ENCODE results near the gene ATXN3. TPM values are rescaled to one million over a fixed set of nuclear protein-coding genes. Genes with fewer than 3 reads are reported as not detected.
A peak's percentile ranks its signal among the peaks of the same experiment; 100 is the strongest.

Gene ATXN3
- total and polyA plus RNA-seq, 2 of the 13 experiments (the other 11 are each of a cell fraction or from before 2014, with no cell fraction given): 14.9 to 17.3 TPM

DNA sequence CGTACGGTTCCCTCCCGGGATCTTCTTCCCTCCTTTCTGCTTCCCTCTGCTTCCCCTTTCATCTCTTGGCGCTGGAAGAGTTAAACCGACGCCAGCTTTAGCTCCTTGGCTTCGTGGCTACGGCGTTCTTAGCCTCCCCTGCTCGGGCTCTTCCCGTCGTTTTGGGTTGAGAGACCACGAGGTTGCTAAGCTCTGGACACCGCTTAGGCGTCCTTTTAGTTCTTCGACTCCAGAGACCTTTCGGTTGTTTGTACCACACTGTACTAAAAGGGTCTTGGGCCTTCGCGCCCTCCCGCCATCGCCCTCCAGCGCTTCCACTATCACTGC, 15.9 kb upstream of the ATXN3 start (continued):
- TF ChIP-seq, protein P1, sequence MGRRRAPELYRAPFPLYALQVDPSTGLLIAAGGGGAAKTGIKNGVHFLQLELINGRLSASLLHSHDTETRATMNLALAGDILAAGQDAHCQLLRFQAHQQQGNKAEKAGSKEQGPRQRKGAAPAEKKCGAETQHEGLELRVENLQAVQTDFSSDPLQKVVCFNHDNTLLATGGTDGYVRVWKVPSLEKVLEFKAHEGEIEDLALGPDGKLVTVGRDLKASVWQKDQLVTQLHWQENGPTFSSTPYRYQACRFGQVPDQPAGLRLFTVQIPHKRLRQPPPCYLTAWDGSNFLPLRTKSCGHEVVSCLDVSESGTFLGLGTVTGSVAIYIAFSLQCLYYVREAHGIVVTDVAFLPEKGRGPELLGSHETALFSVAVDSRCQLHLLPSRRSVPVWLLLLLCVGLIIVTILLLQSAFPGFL (CRISPR knock-in tag; IDR thresholded peaks at IDR 0.05): no peak
- TF ChIP-seq, protein P2, sequence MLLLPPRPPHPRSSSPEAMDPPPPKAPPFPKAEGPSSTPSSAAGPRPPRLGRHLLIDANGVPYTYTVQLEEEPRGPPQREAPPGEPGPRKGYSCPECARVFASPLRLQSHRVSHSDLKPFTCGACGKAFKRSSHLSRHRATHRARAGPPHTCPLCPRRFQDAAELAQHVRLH (CRISPR knock-in tag; IDR thresholded peaks at IDR 0.05; ENCODE audit: borderline replicate concordance, low read depth): no peak
- TF ChIP-seq, protein P3, sequence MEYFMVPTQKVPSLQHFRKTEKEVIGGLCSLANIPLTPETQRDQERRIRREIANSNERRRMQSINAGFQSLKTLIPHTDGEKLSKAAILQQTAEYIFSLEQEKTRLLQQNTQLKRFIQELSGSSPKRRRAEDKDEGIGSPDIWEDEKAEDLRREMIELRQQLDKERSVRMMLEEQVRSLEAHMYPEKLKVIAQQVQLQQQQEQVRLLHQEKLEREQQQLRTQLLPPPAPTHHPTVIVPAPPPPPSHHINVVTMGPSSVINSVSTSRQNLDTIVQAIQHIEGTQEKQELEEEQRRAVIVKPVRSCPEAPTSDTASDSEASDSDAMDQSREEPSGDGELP (IDR thresholded peaks at IDR 0.05; ENCODE audit: borderline replicate concordance, low read depth): no peak
- no peak for TF ChIP-seq ZNF549 (CRISPR knock-in tag; IDR thresholded peaks at IDR 0.05)
- 0 out of 2 replicates have a peak, but pooled peaks have one; percentile 9 for TF ChIP-seq MXD4 (CRISPR knock-in tag; IDR thresholded peaks at IDR 0.05)
- TF ChIP-seq KDM2A (CRISPR knock-in tag; IDR thresholded peaks at IDR 0.05; ENCODE audit: borderline replicate concordance, low read depth): 0 out of 2 replicates have a peak, but pooled peaks have one; percentile 7
- peak; percentile 8; the same call in 1 of the 2 replicates for TF ChIP-seq ZNF772 (CRISPR knock-in tag; IDR thresholded peaks at IDR 0.05)
- TF ChIP-seq, protein P4, sequence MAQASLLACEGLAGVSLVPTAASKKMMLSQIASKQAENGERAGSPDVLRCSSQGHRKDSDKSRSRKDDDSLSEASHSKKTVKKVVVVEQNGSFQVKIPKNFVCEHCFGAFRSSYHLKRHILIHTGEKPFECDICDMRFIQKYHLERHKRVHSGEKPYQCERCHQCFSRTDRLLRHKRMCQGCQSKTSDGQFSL (CRISPR knock-in tag; IDR thresholded peaks at IDR 0.05): 0 out of 2 replicates have a peak, but pooled peaks have one; percentile 4
- TF ChIP-seq ZNF709 (CRISPR knock-in tag; IDR thresholded peaks at IDR 0.05): 0 out of 2 replicates have a peak, but pooled peaks have one; percentile 7
- TF ChIP-seq JUND (CRISPR knock-in tag; IDR thresholded peaks at IDR 0.05): 0 out of 2 replicates have a peak, but pooled peaks have one; percentile 2
- TF ChIP-seq, protein P5, sequence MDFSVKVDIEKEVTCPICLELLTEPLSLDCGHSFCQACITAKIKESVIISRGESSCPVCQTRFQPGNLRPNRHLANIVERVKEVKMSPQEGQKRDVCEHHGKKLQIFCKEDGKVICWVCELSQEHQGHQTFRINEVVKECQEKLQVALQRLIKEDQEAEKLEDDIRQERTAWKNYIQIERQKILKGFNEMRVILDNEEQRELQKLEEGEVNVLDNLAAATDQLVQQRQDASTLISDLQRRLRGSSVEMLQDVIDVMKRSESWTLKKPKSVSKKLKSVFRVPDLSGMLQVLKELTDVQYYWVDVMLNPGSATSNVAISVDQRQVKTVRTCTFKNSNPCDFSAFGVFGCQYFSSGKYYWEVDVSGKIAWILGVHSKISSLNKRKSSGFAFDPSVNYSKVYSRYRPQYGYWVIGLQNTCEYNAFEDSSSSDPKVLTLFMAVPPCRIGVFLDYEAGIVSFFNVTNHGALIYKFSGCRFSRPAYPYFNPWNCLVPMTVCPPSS (IDR thresholded peaks at IDR 0.05): no peak
- TF ChIP-seq, protein P6, sequence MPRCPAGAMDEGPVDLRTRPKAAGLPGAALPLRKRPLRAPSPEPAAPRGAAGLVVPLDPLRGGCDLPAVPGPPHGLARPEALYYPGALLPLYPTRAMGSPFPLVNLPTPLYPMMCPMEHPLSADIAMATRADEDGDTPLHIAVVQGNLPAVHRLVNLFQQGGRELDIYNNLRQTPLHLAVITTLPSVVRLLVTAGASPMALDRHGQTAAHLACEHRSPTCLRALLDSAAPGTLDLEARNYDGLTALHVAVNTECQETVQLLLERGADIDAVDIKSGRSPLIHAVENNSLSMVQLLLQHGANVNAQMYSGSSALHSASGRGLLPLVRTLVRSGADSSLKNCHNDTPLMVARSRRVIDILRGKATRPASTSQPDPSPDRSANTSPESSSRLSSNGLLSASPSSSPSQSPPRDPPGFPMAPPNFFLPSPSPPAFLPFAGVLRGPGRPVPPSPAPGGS (CRISPR knock-in tag; IDR thresholded peaks at IDR 0.05): no peak
- TF ChIP-seq IRF2 (CRISPR knock-in tag; IDR thresholded peaks at IDR 0.05): 0 out of 2 replicates have a peak, but pooled peaks have one; percentile 3
- 0 out of 2 replicates have a peak, but pooled peaks have one; percentile 17 for TF ChIP-seq NKX3-1 (CRISPR knock-in tag; IDR thresholded peaks at IDR 0.05)
- no peak for TF ChIP-seq RFX1 (IDR thresholded peaks at IDR 0.05)
- TF ChIP-seq, protein P7, sequence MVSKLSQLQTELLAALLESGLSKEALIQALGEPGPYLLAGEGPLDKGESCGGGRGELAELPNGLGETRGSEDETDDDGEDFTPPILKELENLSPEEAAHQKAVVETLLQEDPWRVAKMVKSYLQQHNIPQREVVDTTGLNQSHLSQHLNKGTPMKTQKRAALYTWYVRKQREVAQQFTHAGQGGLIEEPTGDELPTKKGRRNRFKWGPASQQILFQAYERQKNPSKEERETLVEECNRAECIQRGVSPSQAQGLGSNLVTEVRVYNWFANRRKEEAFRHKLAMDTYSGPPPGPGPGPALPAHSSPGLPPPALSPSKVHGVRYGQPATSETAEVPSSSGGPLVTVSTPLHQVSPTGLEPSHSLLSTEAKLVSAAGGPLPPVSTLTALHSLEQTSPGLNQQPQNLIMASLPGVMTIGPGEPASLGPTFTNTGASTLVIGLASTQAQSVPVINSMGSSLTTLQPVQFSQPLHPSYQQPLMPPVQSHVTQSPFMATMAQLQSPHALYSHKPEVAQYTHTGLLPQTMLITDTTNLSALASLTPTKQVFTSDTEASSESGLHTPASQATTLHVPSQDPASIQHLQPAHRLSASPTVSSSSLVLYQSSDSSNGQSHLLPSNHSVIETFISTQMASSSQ (IDR thresholded peaks at IDR 0.05; ENCODE audit: low read depth): no peak
- TF ChIP-seq, protein P7 (CRISPR knock-in tag; IDR thresholded peaks at IDR 0.05; ENCODE audit: borderline replicate concordance): no peak
- 0 out of 2 replicates have a peak, but pooled peaks have one; percentile 26 for TF ChIP-seq SAFB2 (CRISPR knock-in tag; IDR thresholded peaks at IDR 0.05; ENCODE audit: borderline replicate concordance, low read depth)
- TF ChIP-seq, protein P8, sequence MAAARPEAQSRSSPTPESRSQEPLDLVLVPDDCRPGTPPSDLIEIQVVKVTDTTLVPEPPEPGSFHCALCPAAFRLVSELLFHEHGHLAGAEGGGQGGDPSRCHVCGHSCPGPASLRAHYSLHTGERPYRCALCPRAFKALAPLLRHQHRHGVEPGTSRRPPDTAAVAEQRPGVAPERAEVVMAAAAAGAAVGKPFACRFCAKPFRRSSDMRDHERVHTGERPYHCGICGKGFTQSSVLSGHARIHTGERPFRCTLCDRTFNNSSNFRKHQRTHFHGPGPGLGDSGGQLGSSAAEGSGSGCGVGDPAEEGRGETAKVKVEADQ (CRISPR knock-in tag; IDR thresholded peaks at IDR 0.05; ENCODE audit: borderline replicate concordance): peak; percentile 9; the same call in 1 of the 2 replicates

All from HepG2 (cell line).